GM21529 (cell line): ENCODE results near the gene SENP7.
A peak's percentile ranks its signal among the peaks of the same experiment; 100 is the strongest.
"Not testable (repeated sequence)": the region's sequence is repeated elsewhere in the genome, so short reads cannot be mapped to it uniquely, and the experiment has no call there.

Experiments
- ATAC-seq: cut with Tn5 transposase; IDR thresholded peaks from one replicate; pipeline ENCODE4 v1.9.1; 2021; ENCODE audit not compliant: unreplicated experiment

The SENP7 gene

DNA sequence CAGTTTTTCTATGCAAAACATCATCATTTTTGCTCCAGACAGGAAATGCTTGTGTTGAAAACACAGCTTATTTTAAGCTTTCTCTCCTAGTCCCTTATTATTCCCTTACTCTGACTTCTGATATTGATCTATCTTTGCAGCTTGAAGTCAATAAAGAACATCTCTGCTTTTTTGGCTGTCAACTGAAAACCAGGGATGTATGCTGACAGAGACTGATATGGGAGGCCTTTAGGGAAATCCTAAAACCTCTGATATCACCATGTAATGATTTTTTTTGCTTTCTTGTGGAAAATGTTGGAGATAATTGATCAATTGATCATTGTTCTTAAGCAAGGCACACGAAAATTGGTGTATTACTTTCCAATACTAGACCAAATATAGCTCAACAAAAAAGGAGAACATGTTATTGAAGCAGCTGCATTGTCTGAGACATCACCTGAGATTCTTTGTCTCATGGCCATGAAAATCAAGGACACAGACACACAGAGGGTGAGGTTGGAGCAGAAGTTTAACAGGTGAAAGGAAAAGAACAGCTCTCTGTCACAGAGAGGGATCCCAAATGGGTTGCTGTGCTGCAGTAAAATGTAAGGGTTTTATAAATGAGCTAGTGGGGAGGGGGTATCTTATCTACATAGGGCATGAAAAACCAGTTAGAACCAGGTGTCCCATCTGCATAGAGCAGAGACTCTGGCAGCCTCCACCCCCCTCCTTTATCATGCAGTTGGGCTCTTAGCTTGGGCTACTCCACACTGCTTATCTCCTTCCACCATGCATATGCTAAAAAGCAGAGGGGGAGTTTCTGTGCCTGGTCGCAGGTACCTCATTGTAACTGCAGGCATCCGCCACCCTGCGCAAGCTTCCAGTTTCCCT lies 17.0 kb upstream of the SENP7 start:
- no peak for ATAC-seq

DNA sequence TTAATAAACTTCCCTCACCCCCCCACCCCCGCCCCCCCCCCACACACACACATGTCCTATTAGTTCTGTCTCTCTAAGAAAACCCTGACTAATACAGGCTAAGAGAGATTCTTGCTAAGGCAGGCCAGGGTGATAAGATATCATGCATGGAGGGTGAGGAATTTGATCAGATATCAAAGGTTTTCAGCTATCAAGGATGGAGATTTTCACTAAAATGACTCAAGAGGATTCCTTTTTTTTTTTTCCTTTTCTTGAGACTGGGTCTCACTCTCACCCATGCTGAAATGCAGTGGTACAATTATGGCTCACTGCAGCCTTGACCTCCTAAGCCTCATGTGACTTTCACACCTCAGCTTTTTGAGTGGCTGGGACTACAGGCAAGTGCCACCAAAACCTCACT lies 14.9 kb upstream of the SENP7 start:
- no peak for ATAC-seq

DNA sequence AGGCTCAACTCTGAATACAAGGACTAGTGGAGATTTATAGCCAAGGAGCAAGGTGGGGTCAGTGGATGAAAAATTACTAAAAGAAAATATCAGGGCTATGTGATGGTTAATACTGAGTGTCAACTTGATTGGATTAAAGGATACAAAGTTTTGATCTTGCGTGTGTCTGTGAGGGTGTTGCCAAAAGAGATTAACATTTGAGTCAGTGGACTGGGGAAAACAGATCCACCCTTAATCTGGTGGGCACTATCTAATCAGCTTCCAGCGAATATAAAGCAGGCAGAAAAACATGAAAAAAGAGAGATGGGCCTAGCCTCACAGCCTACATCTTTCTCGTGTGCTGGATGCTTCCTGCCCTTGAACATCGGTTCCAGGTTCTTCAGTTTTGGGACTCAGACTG lies 14.4 kb upstream of the SENP7 start:
- no peak for ATAC-seq

DNA sequence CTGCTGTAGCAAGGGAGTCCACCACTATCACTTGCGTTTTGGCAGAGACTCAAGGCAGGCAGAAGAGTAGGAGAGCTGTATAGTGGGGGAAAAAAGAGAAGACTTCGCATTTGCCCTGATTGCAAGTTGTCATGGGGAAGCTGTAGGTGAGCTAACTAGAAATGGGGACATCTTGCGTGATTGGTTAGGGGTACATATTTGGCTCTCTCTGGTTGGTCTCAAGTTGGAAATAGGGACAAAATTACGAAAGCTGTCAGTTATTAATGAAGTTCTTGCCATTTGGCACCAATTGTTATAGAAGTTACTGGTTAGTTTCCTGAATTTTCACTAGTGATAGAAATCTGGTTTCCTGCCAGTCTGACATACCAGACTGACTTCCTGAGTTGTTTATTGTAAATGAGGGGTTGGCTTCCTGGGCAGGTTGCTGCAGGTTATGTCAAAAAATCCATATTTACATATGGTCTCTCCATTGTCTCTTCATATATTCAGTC lies 8.2 kb upstream of the SENP7 start:
- ATAC-seq: no peak

DNA sequence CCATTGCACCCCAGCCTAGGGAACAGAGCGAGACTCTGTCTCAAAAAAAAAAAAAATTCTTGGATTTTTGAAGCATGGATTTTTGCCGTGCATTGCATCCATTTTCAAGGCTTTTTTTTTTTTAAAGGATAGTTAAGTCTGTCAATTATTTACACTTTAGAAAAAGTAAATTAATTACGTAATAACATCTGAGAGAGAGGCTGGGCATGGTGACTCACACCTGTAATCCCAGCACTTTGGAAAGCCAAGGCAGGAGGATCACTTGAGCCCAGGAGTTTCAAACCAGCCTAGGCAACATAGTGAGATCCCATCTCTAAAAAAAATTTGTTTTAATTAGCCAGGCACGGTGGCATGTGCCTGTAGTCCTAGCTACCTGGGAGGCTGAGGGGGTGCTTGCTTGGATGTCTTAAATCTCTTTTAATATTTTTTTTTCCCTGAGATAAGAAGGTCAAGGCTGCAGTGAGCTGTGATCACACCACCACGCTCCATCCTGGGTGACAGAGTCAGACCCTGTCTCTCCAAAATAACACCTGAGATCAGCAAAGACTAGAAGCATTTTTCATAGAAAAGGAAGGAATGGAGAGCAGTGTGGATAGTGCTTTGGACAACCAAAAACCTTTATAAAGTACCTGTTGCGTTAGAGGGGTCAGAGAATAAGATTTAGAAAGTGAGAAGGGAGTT lies 6.8 kb upstream of the SENP7 start:
- ATAC-seq: no peak

DNA sequence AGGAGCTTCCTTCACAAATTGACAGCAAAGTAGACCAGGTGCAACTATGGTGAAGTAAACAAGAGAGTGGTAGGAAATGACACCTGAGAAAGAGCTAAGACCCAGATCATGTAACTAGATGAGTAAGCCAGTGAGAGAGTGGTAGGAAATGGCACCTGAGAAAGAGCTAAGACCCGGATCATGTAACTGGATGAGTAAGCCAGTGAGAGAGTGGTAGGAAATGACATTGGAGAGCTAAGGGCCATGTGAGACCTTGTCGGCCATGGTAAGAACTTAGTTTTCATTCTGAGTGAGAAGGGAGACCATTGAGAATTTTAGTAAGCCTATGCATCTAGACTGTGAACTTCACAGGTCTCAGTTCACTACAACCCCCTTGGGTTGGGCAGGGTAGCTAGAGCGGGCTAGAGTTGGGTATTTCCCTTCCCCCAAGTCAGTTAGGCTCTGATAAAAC lies 5.4 kb upstream of the SENP7 start:
- peak; percentile 98 for ATAC-seq

DNA sequence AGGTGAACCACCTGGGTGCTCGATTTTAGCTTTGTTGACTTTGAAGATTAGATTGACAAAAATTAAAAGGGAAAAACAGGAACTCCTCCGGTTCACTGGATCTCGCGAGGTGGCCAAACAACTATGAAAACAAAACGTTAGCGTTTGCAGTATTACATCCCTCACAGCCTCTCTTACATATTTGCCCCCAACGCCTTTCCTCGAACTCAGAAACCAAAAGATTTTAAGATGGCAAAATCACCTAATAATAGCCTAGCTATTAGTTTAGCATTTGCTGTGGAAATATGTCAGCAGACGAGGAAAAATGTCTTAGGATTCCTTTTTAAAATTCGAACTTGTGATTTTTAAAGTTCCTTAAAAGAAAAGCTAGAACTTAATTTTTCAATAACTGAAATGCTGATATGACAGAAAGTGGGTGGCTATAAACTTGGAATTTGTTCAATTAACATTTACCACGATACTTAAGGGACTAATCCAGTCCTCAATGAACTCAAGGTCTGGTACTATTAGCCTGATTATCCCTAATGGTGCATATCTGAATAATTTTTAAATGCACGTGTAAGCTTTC lies 491 bp upstream of the SENP7 start:
- peak; percentile 36 for ATAC-seq

DNA sequence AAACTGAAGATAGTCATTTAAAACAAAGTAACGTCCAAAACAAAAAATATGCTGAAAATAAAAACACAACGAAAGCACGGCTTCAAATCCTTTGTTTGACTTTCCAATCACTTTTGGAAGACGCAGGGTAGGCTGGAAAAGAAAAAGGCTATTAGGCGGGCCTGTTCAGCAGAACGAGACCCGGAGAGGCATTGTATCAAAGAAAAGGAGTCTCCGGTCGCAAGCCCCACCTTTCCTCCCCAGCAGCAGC lies 691 bp downstream of the SENP7 start:
- peak; percentile 29 for ATAC-seq

DNA sequence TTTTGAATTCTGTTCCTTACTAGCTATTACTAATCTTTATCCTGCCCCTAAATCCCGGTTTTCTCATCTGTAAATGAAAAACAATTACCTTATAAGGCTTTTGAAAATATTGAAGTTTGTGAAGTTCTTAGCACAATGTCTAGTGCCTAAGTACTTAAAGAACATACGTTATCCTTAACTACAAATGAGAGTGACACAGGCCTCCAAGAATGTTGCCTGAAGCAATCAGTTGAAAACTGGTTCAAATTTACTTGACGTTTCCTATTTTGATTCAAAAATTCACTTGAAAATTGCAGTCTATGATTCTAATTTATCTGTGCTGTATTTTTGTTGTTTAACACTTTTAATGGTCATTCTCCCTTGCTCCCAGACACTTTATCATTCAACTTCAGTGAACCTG lies 3.2 kb downstream of the SENP7 start:
- ATAC-seq: no peak

DNA sequence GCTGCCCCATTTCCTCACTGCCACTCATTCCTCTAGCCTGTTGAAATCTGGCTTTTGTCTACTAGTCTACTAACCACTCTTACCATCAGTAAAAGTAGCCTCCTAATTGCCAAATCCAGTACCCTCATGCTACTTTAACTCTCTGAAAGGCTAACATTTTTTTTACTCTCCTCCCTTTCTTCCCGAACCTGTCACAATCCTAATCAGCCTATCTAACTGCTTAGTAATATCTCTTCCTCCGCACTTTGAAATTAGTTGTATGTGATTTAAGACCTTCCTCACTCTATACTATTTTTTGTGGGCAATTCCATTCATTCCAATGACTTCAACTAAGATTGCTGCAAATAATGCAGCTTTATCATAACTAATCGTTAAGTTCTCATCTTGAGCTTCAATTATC lies 3.7 kb downstream of the SENP7 start:
- no peak for ATAC-seq

DNA sequence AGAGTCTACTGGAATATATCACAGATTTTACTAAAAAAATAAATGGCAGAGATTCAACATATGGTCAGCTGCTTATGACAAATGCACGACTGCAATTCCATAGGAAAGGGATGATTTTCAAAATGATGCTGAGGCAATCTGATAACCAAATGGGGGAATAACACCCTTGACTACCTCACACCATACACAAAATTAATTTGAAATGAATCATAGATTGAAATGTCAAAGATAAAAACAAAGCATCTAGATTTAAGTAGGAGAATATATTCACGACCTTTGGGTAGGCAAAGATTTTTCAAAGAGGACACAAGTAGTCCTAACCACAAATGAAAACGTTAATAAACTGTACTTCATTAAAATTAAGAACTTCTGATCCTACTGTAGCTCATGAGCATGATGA lies 11.2 kb downstream of the SENP7 start:
- ATAC-seq: no peak

DNA sequence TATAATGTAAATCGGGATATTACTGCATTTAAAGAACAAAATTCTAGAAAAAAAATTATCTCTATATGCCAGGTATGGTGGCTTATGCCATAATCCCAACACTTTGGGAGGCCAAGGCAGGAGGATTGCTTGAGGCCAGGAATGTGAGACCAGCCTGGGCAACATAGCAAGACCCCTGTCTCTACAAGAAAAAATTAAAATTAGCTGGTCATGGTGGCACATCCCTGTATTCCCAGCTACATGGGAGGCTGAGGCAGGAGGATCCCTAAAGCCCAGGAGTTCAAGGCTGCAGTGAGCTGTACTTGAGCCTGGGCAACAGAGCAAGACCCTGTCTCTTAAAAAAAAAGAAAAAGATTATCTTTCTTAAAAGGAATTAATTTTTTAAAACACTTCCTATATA lies 12.8 kb downstream of the SENP7 start:
- ATAC-seq: no peak

DNA sequence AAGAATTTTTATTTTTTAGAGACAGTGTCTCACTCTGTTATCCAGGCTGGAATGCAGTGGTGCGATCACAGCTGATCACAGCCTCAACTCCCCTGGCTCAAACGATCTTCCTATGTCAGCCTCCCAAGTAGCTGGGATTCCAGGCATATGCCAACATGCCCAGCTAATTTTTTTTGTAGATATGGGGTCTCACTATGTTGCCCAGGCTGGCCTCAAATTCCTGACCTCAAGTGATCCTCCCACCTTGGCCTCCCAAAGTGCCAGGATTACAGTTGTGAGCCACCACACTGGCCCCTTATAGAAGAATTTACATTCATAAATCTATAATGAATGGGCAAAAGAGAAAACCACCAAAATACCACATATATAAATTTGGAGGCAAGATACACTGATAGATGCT lies 15.2 kb downstream of the SENP7 start:
- ATAC-seq: no peak

DNA sequence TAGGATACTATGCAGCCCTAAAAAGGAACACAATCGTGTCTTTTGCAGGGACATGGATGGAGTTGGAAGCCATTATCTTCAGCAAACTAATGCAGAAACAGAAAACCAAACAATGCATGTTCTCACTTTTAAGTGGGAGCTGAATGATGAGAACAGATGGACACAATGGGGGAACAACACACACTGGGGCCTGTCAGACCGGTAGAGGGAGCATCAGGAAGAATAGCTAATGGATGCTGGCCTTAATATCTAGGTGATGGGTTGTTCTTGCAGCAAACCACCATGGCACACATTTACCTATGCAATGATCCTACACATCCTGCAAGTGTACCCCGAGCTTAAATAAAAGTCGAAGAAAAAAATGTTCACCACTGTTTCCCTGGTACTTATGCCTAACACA lies 17.5 kb downstream of the SENP7 start:
- no peak for ATAC-seq

DNA sequence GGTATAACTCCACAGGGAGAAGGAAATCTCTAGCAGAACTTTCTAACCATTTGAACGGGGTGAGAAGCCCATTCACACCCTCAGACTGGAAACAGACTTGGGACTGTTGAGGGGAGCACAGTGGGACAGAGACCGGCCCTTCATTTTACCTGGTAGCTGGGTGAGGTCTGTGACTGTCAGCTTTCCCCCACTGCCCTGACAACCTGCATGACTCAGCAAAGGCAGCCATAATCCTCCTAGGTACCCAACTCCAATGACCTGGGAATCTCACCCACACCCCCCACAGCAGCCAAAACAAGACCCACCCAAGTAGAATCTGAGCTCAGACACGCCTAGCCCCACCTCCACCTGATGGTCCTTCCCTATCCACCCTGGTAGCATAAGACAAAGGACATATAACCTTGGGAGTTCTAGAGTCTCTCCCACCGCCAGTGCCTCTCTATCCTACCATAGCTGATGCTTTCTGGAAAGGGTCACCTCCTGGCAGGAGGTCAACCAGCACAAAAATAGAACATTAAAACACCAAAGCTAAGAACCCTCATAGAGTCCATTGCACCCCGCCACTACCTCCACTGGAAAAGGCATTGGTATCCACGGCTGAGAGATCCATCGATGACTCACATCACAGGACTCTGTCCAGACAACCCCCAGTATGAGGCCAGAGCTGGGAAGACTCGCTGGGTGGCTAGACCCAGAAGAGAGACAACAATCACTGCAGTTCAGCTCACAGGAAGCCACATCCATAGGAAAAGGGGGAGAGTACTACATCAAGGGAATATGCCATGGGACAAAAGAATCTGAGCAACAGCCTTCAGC lies 28.0 kb downstream of the SENP7 start:
- ATAC-seq: no peak

DNA sequence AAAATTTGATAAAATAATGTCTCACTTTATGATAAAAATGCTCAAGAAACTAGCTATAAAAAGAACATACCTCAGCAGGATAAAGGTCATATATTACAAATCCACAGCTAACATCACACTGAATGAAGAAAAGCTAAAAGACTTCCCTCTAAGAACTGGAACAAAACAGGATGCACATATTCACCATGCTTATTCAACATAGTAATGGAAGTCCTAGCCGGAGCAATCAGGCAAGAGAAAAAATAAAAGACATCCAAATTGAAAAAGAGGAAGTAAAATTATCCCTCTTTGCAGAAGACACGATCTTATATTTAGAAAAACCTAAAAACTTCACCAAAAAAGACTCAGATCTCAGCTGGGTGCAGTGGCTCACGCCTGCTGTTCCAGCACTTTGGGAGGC lies 34.0 kb downstream of the SENP7 start:
- ATAC-seq: no peak

DNA sequence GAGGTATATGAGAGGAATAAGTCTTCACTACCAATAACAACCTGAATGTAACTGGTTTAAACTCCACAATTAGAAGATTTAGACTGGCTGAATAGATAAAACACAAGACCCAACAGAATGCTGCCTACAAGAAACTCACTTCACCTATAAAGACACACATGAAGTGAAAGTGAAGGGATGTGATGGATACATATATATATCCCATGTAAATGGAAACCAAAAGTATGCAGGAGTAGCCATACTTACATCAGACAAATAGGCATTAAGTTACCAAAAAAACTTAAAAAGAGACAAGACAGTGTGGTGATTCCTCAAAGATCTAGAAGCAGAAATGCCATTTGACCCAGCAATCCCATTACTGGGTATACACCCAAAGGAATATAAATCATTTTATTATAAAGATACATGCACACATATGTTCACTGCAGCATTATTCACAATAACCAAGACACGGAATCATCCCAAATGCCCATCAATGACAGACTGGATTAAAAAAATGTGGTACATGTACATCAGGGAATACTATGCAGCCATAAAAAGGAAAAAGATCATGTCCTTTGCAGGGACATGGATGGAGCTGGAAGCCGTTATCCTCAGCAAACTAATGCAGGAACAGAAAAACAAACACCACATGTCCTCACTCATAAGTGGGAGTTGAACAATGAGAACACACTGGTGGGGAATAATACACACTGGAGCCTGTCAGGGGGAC lies 38.0 kb downstream of the SENP7 start:
- not testable (repeated sequence) for ATAC-seq

DNA sequence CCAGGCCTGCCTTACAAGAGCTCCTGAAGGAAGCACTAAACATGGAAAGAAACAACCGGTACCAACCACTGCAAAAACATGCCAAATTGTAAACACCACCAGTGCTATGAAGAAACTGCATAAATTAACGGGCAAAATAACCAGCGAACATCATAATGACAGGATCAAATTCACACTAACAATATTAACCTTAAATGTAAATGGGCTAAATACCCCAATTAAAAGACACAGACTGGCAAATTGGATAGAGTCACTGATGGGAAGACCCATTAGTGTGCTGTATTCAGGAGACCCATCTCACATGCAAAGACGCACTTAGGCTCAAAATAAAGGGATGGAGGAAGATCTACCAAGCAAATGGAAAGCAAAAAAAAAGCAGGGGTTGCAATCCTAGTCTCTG lies 44.3 kb downstream of the SENP7 start:
- ATAC-seq: not testable (repeated sequence)

DNA sequence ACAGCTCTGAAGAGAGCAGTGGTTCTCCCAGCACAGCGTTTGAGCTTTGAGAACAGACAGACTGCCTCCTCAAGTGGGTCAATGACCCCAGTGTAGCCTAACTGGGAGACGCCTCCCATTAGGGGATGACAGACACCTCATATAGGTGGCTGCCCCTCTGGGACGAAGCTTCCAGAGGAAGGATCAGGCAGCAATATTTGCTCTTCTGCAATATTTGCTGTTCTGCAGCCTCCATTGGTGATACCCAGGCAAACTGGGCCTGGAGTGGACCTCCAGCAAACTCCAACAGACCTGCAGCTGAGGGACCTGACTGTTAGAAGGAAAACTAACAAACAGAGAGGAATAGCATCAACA lies 45.7 kb downstream of the SENP7 start:
- not testable (repeated sequence) for ATAC-seq

DNA sequence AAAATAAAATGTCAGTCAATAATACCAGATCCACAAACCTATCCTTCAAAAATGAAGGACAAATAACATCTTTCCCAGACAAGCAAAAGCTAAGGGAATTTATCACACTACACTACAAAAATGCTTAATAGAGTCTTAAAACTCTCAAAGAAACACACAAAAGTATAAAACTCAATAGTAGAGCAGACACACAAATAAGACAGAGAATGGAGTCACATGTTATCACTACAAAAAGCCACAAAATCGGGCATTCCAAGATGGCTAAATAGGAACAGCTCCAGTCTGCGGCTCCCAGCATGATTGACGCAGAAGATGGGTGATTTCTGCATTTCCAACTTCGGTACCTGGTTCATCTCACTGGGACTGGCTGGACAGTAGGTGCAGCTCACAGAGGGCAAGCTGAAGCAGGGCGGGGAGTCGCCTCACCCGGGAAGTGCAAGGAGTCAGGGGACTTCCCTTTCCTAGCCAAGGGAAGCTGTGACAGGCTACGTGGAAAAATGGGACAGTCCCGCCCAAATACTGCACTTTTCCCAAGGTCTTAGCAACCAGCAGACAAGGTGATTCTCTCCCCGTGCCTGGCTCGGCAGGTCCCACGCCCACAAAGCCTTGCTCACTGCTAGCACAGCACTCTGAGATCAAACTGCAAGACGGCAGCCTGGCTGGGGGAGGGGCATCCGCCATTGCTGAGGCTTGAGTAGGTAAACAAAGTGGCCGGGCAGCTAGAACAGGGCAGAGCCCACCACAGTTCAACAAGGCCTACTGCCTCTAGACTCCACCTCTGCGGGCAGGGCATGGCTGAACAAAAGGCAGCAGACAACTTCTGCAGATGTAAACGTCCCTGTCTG lies 46.3 kb downstream of the SENP7 start:
- ATAC-seq: no peak
